Vagina (tissue), 2 donors: ENCODE measurements around the gene USP32. TPM values are rescaled to one million over a fixed set of nuclear protein-coding genes. Genes with fewer than 3 reads are reported as not detected.
"Not testable (repeated sequence)": the region's sequence is repeated elsewhere in the genome, so short reads cannot be mapped to it uniquely, and the experiment has no call there.

Experiments used
- DNase-seq, 2 donors: peaks; one replicate each; pipeline ENCODE4 v3.0.0-alpha.2; 2017; ENCODE audit errors: extremely low spot score in 2 of 2
- H3K27ac ChIP-seq: fragments of 200-600 bp; sonication (generic); one replicate; pipeline ENCODE4 v1.5.1; 2019
- H3K27me3 ChIP-seq: fragments of 200-600 bp; sonication (generic); one replicate; pipeline ENCODE4 v1.5.1; 2019
- H3K36me3 ChIP-seq, 2 donors: fragments of 200-600 bp; sonication (generic); one replicate each; pipeline ENCODE4 v1.5.1; 2017 to 2019
- H3K4me1 ChIP-seq: fragments of 200-600 bp; sonication (generic); one replicate; pipeline ENCODE4 v1.5.1; 2019
- H3K4me3 ChIP-seq, 2 donors: fragments of 200-600 bp; sonication (generic); 1 replicate in 1 of 2; 2 replicates in 1 of 2; pipeline ENCODE4 v1.5.1; 2016 to 2019
- H3K9me3 ChIP-seq: fragments of 200-600 bp; sonication (generic); one replicate; pipeline ENCODE4 v1.5.1; 2019
- CTCF ChIP-seq, 3 experiments: fragments of 450-650 bp in 2 of 3; fragments of 200-600 bp in 1 of 3; sonication (generic) in 1 of 3; IDR thresholded peaks; one replicate each; pipeline ENCODE4 v1.5.1; 2017 to 2019; ENCODE audit warnings: antibody characterized with exemption in 3 of 3, mild to moderate bottlenecking in 2 of 3, moderate library complexity in 2 of 3
- POLR2A ChIP-seq, 2 donors: fragments of 450-650 bp; IDR thresholded peaks; one replicate each; pipeline ENCODE4 v1.6.1; 2017; ENCODE audit warnings: antibody characterized with exemption in 2 of 2, mild to moderate bottlenecking in 2 of 2, moderate library complexity in 2 of 2
- POLR2AphosphoS5 ChIP-seq, 2 donors: sonication (generic); formaldehyde crosslinking; IDR thresholded peaks; one replicate each; pipeline ENCODE4 v1.9.0; 2017; ENCODE audit warnings: antibody characterized with exemption in 2 of 2, mild to moderate bottlenecking in 2 of 2, low read depth in 1 of 2; ENCODE audit not compliant: insufficient read depth in 1 of 2
- intact Hi-C: fragments of 100-400 bp; cut with DNase I; formaldehyde crosslinking; loops from one replicate; pipeline ENCODE4 v1.15.1; 2023
- total RNA-seq: library from RNA; depleted of rRNA; stranded (reverse); fragments of >200 nt; gene quantifications from one replicate; pipeline ENCODE4 v1.2.3, GENCODE V29; 2016

USP32 gene
- total RNA-seq, 1 donor from 2014 or later, result 63.6 TPM

- no peak for TF ChIP-seq CTCF (IDR thresholded peaks at IDR 0.05)
- TF ChIP-seq POLR2AphosphoS5 (IDR thresholded peaks at IDR 0.05; ENCODE audit: insufficient read depth in 1 of 2, low read depth in 1 of 2), result no peak
- TF ChIP-seq POLR2A (IDR thresholded peaks at IDR 0.05), result no peak
- intact Hi-C loops, result loop anchor here (10.0 kb wide), 1 partner anchor 211 kb away; no protein-coding TSS in a partner anchor
- H3K27ac ChIP-seq, result no peak overlapping the region
- H3K9me3 ChIP-seq, result no peaks in the 10 kb centered on the region
- peaks cover 12% of the 10 kb centered on the region for H3K4me1 ChIP-seq
- no peak overlapping the region for H3K4me3 ChIP-seq
- no peaks in the 10 kb centered on the region for H3K36me3 ChIP-seq
- H3K27me3 ChIP-seq, result no peaks in the 10 kb centered on the region
- no peak for DNase-seq
Observed at GRCh38 chr17:60423865-60424264, 31.9 kb upstream of the USP32 start.

- Histone ChIP-seq H3K4me3 (peak within 1 kb of the TSS; percentile 45 to 48), H3K9me3 (no peaks in the 10 kb centered on the region), H3K4me1 (peaks cover 12% of the 10 kb centered on the region), H3K27ac (peak within 1 kb of the TSS; percentile 42), H3K27me3 (no peaks in the 10 kb centered on the region), H3K36me3 (no peaks in the 10 kb centered on the region)
- TF ChIP-seq CTCF (IDR thresholded peaks at IDR 0.05), result no peak
- DNase-seq, result no peak
- intact Hi-C loops, result loop anchor here (10.0 kb wide), 1 partner anchor 213 kb away; no protein-coding TSS in a partner anchor
Observed at GRCh38 chr17:60422162-60422665, 30.3 kb upstream of the USP32 start, which contains the start of gene CHCT1. Gene CHCT1 (plus strand): TSS chr17:60422489. CDS start chr17:60422593, 104 bp downstream.

- H3K9me3 ChIP-seq, result no peaks in the 10 kb centered on the region
- H3K36me3 ChIP-seq, result no peaks in the 10 kb centered on the region
- H3K4me1 ChIP-seq, result peaks cover 12% of the 10 kb centered on the region
- peak overlapping the region; percentile 42 for H3K27ac ChIP-seq
- intact Hi-C loops, result loop anchor here (10.0 kb wide), 1 partner anchor 213 kb away; no protein-coding TSS in a partner anchor
- DNase-seq, result no peak
- TF ChIP-seq CTCF (IDR thresholded peaks at IDR 0.05), result peak; percentile 91 to 100 (median 91)
- peak in 1 of 2 donors; percentile 45 for TF ChIP-seq POLR2AphosphoS5 (IDR thresholded peaks at IDR 0.05; ENCODE audit: insufficient read depth in 1 of 2, low read depth in 1 of 2)
- no peak for TF ChIP-seq POLR2A (IDR thresholded peaks at IDR 0.05)
- no peaks in the 10 kb centered on the region for H3K27me3 ChIP-seq
- H3K4me3 ChIP-seq, result peak overlapping the region; percentile 45 to 48
Observed at GRCh38 chr17:60421273-60422161, 29.6 kb upstream of the USP32 start.

GRCh38 chr17:60419875-60420274 lies 27.9 kb upstream of the USP32 start:
- not testable (repeated sequence) for H3K36me3 ChIP-seq, H3K27ac ChIP-seq, DNase-seq, H3K4me3 ChIP-seq, H3K27me3 ChIP-seq, H3K9me3 ChIP-seq
- intact Hi-C loops, result loop anchor here (10.0 kb wide), 1 partner anchor 215 kb away; no protein-coding TSS in a partner anchor
- H3K4me1 ChIP-seq, result peaks cover 12% of the 10 kb centered on the region

- H3K4me1 ChIP-seq, result peaks cover 12% of the 10 kb centered on the region
- H3K4me3 ChIP-seq, H3K9me3 ChIP-seq, H3K27ac ChIP-seq, H3K36me3 ChIP-seq, H3K27me3 ChIP-seq, DNase-seq, intact Hi-C loops: not testable (repeated sequence)
Observed at GRCh38 chr17:60419003-60419402, 27.1 kb upstream of the USP32 start.

GRCh38 chr17:60416368-60416925 lies 24.5 kb upstream of the USP32 start:
- Histone ChIP-seq H3K27ac (no peak overlapping the region), H3K4me1 (peaks cover 7% of the 10 kb centered on the region), H3K36me3 (no peaks in the 10 kb centered on the region), H3K27me3 (no peaks in the 10 kb centered on the region), H3K4me3 (no peak overlapping the region), H3K9me3 (no peaks in the 10 kb centered on the region)
- no peak for DNase-seq
- TF ChIP-seq CTCF (IDR thresholded peaks at IDR 0.05) (no peak), POLR2AphosphoS5 (IDR thresholded peaks at IDR 0.05; ENCODE audit: insufficient read depth in 1 of 2, low read depth in 1 of 2) (no peak), POLR2A (IDR thresholded peaks at IDR 0.05) (no peak)
- intact Hi-C loops, result no loop called here
